Cerebellar cortex (tissue), 1 donor: ENCODE data around the gene TRIM38.
A peak's percentile ranks its signal among the peaks of the same experiment; 100 is the strongest.
"Not testable (repeated sequence)": the region's sequence is repeated elsewhere in the genome, so short reads cannot be mapped to it uniquely, and the experiment has no call there.

Source experiments
- DNase-seq: peaks from one replicate; pipeline ENCODE4 v3.0.0-alpha.2; 2015; ENCODE audit warnings: low spot score

Gene TRIM38

GRCh38 chr6:25971187-25971821, 8.7 kb downstream of the TRIM38 start:
- DNase-seq: no peak

DNA sequence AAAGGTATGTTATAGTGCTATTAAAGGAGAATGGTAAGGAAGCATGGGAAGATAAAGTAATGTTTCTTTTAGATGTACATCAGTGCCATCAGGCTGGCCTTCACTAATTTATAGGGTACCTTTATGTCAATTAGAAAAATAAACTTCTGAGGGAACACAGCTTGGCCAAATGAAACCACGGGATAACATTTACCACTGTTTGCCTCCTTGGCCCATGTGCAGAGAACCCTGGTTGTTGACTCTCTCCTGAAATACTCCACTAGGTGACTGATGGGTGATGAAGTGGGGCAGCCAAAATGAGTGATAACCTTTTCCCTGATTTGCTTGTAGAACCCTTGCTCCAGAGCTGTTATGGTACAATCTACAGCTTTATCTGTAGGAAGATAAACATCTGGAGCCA, 9.5 kb downstream of the TRIM38 start:
- no peak for DNase-seq

DNA sequence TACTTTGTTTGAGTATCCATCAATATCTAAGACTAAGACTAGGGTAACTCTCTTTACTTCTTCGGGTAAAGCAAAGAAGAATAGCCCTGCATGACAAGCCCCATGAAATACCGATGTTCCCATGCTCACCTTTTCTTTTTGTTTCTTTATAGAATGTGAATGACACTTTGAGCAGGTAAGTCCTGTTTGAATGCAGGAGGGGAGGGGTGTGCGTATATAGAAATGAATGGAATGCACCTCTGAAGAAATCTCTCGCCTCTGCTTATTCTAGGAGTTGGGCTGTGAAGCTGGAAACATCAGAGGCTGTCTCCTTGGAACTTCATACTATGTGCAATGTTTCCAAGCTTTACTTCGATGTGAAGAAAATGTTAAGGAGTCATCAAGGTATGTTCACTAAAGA, 10.3 kb downstream of the TRIM38 start:
- DNase-seq: no peak

DNA sequence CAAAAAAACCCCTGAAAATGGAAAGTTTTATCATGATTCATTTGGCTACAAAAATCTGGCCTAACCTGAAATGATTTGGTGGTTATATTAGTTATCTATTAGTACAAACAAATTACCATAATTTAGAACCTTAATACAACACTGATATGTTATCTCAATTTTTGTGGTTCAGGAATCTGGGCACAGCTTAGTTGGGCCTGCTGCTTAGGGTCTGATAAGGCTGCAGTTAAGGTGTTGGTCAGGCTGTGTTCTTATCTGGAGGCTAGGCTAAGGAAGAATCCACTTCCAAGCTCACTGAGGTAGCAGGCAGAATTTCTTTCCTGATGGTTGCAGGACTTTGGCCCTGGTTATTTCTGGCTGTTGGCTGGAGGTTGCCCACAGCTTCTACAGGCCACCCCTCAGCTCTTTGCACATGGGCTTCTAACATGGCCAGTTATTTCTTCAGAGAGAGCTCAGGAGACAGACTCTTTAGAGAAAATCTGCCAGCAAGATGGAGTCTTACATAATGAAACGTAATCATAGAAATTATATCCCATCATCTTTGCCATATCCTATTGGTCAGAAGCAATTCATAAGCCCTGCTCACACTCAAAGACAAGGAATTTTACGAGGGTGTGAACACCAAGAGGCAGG, 11.4 kb downstream of the TRIM38 start:
- DNase-seq: no peak

DNA sequence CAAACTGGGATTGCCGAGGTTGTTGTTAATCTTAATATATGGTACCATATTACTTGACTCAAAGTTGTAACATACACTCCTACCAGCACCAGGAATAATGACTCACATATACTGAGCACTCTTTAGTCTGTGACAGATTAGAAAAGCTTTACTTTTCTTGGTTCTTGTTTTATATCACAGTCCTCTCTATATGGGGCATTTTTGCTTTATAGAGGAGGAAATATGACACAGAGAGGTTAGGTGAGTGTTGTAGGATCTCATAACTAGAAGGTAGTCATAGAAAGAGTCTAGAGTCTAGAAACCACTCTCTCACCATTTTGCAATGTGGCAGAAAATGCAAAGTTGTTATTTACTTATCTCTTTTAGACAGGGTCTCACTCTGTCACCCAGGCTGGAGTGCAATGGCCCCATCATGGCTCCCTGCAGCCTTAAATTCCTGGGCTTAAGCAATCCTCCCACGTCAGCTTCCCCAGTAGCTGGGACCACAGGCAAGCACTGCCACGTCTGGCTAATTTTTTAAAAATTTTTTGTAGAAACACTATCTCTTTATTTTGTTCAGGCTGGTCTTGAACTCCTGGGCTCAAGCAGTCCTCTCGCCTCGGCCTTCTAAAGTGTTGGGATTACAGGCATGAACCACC, 13.4 kb downstream of the TRIM38 start:
- DNase-seq: no peak

GRCh38 chr6:25980935-25981334, 18.3 kb downstream of the TRIM38 start:
- DNase-seq: no peak

- DNase-seq: no peak
Observed at GRCh38 chr6:25981568-25982263, 19.1 kb downstream of the TRIM38 start.

DNA sequence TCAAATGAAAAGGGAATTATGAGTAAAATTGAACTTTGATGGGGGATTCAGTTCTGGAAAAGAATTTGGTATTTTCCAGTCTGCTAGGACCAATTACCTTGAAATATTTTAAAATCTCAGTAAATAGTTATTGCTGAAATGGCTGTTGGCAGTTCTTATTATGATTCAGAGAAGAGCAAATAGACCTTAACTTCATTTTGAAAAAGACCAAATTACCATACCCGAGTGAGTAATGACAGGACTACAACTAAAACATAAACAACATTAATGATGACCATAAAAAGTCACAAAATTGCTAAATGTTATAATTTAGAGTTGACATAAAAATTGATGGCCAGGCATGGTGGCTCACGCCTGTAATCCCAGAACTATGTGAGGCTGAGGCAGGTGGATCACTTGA, 21.7 kb downstream of the TRIM38 start:
- DNase-seq: no peak

- no peak for DNase-seq
Observed at GRCh38 chr6:25987845-25988244, 25.2 kb downstream of the TRIM38 start.

- no peak for DNase-seq
Observed at GRCh38 chr6:25990172-25990873, 27.7 kb downstream of the TRIM38 start.

GRCh38 chr6:25991785-25992412, 29.3 kb downstream of the TRIM38 start:
- DNase-seq: peak; percentile 53

GRCh38 chr6:25992413-25993340, 30.1 kb downstream of the TRIM38 start:
- DNase-seq: peak; percentile 84

DNA sequence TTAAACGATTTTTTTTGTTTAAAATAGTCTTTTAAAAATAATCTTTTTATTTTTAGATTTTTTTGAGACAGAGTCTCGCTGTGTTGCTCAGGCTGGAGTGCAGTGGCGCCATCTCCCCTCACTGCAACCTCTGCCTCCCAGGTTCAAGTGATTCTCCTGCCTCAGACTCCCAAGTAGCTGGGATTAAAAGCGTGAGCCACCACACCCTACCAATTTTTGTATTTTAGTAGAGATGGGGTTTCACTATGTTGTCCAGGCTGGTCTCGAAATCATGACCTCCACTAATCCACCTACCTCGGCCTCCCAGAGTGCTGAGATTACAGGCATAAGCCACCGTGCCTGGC, 30.7 kb downstream of the TRIM38 start:
- DNase-seq: not testable (repeated sequence)

DNA sequence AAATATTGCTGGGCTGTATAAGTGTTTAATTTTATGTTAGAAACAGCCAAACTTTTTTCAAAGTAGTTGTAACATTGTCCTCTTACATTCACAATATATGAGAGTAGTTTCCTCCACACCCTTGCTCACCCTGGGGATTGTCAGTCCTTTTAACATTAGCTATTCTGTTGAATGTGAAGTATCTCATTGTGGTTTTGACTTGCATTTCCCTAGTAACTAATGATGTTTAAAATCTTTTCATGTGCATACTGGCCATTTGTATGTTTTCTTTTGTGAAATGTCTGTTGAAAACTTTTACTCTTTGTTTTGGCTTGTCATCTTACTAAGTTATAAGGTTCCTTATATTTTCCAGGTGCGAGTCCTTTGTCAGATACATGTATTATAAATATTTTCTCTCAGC, 32.9 kb downstream of the TRIM38 start:
- no peak for DNase-seq

GRCh38 chr6:25997921-25998320, 35.3 kb downstream of the TRIM38 start:
- no peak for DNase-seq

DNA sequence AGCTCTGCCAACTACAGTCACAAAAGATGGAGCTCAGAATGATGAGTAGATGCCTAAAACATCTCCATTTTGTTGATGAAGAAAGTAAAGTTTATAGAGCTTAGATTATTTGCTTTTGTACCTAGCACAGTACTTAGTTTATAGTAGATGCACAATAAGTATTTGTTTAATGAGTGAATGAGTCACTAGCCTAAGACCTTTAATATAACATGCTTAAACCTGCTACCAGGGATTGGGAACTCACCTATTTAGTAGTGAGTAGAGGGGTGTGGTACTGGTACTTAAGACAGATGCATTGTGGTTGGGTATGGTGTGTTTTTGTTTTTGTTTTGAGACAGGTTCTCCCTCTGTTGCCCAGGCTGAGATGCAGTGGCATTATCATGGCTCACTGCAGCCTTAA, 35.8 kb downstream of the TRIM38 start:
- DNase-seq: no peak

- not testable (repeated sequence) for DNase-seq
Observed at GRCh38 chr6:25999225-25999624, 36.6 kb downstream of the TRIM38 start.

DNA sequence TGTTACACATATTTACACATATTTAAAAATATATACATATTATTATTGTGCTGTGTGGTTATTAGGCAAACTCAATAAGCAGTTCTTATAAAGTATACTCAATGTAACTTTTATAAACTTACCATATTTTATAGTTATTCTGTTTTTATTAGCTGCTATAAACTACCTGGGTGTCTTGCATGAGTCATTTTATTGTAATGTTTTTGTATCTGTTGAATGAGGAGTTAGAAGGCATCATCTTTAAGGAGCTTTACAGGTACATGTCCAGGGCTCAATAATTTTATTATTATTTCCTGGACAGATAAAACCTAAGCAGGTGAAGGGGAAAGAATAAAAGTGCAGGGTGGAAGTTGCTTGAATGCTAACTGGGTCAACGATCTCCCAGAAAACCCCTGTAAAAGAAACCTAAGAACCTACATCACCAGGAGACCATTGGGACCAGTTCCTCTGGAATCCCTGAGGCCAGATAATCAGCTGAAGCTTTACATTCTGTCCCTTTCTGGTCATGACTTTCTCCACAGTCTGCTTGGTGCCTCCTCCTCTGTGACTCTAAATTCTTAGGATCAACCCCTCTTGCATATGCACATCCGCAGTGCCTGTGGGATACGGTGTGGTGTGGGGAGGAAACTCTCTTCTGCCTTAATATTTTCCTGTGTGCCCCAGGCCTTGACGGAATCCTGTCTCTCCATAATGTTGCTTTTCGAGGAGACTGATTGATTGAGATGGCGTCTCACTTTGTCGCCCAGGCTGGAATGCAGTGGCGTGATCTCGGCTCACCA, 38.0 kb downstream of the TRIM38 start:
- no peak for DNase-seq

DNA sequence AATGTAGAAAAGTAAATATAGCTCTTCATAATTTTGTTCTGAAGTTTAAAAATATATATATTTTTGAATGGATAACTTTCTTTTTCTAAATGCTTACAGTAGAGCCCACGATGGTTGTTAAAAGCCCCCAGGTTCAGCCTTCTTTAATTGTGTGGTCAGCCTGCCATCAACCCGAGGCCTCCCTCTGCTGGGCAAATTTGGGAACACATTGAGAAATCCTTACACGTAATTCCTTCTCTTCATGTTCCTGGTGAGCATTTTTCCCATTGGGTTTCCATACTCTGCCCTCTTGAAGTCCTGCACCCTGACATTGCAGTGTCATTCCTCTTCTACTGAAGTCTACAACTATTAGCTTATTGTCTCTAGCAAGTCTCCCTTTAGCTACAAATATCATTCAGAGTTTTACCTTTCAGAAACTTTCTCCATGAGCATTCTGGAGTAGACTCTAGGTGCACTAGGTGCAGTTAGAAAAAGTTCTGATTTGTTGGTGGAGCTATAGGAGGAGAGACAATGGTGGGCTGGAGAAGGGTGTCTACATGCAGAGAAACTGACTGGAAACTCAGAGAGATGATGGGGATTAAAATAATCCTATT, 40.6 kb downstream of the TRIM38 start:
- DNase-seq: peak; percentile 63
